GM21737 (cell line): ENCODE results near the gene PTPN21.

ENCODE experiments used
- ATAC-seq: cut with Tn5 transposase; IDR thresholded peaks from one replicate; pipeline ENCODE4 v1.9.1; 2021; ENCODE audit warnings: mild to moderate bottlenecking, moderate library complexity; ENCODE audit not compliant: unreplicated experiment

PTPN21 gene

DNA sequence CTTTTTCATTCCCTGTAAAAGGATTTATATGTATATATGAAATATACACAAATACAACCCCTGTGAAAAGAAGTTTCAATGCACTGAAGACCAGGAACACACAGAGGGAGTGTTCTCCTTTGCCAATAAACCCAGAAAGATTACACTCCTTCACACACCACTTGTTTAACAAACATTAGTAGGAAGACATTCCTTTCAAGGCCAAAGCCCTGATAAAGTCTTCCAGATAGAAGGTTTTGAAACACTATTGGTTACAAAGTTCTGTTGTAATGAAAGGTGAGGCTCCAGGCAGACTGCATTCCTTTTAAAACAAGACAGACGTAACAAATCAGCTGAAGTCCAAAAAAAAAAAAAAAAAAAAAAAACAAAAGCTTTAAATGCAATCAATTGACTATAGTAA lies 81.0 kb downstream of the PTPN21 start:
- no peak for ATAC-seq

DNA sequence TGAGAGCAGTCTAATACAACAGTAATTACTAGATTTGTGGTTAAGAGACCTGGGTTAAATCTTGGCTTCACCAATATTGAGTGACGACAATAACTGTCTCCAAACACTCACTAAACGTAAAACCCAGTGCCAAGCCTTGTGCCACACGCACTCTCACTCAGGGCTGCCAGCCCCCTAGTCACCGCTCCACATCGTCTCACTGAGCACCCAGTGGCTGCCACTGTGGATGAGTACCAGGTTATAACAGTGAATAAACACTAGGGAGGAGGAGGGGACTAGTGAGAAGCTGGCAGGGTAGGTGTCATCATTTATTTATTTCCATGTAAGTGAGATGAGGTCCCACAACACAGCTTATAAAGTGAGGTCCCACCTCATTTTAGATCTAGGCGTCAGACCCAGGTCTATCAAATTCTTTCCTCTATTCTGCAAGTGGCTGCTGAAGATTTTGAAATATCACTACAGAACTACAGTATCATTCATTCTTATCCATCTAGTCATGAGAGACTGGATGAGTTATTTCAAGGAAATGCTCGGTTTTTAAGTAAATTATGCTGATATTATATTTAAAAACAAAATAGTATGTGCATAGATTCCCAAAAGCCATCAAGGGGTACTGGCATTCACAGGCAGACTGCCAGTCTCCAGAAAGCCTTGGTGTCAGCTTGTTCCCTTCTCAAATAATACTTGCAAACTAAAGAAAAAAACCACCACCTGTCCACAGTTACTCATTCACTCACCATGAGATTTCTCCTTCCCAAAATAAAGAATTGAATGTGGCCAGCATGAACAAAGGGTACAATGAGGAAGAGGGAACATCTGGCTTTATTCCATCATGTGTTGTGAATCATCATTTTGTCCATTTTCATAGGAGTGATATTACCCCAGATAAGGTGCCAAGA lies 84.0 kb downstream of the PTPN21 start:
- ATAC-seq = no peak

DNA sequence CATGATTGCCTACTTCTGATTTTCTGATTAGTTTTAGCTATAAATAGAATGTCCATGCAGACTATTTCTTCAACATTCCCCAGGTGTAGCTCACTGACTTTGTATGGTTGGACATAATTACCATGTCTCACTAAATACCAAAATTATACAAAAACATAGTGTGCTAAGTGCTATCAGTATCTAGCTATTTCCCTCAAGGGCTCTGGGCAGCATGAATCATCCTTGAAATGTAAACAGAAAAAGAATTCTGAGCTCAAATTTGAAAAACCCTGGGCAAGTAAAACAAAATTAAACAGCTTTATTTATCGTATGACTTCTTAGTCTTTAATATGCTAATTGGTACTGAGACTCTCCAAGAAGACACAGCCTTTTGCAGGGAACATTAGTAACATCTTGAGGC lies 86.4 kb downstream of the PTPN21 start:
- ATAC-seq = no peak

DNA sequence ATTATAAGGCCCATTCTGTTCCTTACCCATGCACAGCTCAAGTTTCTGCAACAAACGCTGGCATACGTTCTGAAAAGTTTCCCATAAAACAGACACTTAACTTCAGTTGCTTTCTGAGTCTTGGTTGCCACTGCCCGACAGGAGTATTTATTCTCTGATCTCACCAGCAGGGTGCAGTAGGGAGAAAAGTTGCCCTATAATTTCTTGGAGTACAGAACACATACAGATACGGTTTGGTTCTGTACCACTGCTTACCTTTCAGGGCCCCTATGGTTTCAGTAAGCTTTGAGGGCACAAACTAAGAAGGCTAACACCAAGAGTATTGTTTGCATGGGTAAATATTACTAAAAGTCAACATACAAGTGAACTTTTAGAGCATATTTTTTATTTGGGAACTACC lies 91.5 kb downstream of the PTPN21 start:
- no peak for ATAC-seq

DNA sequence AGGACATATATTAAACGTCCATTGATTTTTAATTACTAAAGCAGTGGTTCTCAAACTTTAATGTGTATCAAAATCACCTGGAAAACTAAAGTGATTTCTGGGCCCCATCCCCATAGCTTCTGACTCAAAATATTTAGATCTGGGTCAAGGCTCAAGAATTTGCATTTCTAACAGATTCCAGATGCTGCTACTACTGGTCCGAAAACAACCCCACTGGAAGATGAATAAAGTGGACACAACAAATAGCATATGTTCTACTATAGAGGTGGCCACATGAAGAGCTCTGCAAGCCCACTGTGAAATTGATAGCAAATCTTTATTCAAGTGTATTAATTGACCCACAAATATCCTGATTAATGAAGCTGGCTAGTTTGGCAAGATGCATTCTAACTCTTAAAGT lies 99.9 kb downstream of the PTPN21 start:
- ATAC-seq = no peak

DNA sequence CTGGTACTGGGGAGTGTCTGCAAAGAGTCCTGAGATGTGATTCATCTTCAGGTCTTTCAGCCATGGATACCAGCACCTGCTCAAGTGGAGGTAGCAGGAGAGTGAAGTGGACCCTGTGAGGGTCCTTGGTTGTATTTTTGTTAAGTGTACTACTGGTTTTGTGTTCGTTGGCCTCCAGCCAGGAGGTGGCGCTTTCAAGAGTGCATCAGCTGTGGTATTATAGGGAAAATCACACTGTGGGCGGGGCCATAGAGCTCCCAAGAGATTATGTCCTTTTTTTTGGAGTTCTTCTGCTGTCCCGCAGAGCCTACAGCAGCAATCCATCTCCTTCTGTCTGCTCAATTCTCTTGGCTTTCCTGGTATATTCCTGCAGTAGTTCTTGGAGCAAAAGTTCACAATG lies 102.6 kb downstream of the PTPN21 start:
- ATAC-seq = no peak

DNA sequence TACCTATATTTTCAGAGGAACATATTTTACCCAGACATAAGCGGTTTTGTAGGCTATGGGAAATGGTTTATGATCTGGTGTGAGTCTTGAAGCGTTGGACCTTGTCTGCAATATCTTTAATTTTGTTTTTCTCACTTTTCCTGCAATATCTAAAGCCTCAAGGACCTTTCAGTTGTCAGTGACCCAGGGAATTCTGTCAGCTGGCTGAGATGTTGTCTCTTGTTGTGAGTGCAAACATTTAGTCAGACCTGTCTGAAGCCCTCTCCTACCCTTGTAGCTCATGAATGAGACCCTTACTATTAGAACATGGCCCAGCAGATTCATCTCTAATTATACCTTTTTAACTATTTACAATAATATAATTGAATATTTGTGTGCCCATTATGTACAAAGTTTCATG lies 115.7 kb downstream of the PTPN21 start:
- ATAC-seq = no peak

DNA sequence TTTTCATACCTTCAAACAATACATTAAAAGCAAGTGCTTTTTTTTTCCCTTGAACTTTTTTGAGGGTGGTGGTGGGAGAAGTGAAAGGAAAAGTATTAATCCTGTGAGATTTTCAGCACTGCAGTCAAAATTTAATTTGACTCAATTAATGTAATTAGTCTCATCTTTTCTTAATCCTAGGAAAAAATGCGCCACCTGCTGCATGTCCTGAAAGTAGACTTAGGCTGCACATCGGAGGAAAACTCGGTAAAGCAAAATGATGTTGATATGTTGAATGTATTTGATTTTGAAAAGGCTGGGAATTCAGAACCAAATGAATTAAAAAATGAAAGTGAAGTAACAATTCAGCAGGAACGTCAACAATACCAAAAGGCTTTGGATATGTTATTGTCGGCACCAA lies 117.1 kb downstream of the PTPN21 start:
- no peak for ATAC-seq

DNA sequence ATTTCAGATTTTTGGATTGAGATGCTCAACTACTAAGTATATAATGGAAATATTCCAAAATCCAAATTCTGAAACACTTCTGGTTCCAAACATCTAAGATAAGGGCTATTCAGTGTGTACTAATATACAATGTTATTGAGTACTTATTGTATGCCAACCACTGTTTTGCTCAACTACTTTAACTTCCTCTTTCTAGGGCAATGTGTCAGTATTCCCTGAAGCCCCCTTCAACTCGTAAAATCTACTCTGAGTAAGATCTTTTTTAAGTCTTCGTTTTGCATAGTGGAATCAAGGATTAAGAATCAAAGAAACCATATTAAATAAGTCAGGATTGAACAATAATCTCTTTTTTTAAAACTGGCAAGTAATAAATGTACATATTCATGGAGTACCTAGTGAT lies 123.8 kb downstream of the PTPN21 start:
- ATAC-seq = no peak

DNA sequence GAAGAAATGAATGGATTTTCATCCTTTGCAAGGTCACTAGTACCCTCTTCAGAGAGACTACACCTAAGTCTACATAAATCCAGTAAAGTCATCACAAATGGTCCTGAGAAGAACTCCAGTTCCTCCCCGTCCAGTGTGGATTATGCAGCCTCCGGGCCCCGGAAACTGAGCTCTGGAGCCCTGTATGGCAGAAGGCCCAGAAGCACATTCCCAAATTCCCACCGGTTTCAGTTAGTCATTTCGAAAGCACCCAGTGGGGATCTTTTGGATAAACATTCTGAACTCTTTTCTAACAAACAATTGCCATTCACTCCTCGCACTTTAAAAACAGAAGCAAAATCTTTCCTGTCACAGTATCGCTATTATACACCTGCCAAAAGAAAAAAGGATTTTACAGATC lies 128.5 kb downstream of the PTPN21 start:
- ATAC-seq = no peak

DNA sequence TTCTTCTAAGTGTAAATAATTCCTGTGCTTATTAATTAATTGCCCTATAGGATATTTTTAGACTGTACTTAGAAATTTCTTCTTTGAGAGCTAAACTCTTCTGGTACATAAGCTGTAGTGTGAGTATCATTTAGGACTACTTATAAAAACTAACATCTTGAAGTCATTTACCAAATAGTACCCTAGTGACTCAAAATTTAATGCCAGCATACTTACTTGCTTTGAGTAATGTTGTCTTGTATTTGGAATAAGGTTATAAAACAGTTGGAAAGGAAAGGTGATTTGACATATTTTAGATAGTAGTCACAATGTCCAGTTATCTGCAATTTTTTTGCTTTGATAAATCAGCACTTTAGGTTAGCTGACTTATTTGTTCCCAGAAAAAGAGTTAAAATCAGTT lies 130.2 kb downstream of the PTPN21 start:
- no peak for ATAC-seq

DNA sequence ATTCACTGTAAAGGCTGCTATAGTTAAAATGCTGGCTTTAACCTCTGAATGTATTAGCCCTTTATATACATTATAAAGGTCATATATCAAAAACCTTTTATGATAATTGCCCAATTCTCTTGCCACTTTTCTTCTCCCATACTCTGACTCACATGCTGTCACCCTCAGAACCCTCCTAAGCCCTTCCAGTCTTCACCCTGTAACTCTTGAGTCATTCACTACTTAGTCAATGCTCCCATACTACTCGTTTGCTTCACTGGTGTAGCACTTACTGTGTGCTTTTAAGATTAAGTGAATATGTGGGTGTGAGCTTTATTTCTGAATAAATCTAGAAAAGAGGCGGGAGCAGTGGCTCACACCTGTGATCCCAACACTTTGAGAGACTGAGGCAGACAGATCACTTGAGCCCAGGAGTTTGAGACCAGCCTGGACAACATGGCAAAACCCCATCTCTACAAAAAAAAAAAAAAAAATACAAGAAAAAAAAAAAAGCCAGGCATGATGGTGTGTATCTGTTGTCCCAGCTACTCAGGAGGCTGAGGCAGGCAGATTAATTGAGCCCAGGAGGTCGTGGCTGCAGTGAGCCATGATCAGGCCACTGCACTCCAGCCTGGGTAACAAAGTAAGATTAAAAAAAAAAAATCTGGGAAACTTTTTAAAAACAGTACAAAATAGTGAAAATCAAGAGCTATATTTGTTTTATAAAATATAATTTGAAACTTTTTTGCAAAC lies 131.7 kb downstream of the PTPN21 start:
- no peak for ATAC-seq

DNA sequence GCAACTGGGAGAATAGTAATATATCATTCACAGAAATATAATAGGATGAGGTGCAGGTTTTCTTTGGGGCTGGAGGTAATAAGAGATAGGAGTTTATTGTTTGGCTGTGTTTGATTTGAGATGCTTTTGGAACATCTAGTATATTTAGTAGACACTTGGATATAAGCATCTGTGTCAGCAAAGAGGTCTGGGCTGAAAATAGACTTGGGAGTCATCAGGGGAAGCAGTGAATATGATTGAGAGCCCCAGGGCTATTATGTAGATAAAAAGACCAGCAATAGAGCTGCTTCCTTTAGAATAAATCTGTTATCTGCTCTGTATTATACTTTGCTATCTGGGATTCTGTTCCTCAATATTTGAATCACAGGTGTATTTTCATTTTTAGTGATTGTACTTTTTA lies 132.8 kb downstream of the PTPN21 start:
- no peak for ATAC-seq

DNA sequence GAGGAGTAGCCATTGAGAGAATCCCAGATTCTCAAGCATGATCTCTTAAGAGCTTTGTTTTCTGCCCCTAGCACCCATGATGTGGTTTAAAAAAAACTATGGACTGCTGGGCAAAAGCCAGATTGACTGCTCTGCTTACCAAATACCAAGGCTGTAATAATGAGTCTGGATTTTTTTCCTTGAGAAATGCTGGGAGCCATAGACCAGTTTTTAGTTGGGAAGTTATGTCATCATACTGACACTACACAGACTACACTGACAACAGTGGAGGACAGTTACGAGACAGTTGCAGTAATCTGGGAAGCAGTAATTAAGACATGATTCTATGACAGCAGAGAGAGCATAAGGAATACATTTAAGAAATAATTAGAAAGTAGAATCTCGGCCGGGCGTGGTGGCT lies 133.5 kb downstream of the PTPN21 start:
- no peak for ATAC-seq

DNA sequence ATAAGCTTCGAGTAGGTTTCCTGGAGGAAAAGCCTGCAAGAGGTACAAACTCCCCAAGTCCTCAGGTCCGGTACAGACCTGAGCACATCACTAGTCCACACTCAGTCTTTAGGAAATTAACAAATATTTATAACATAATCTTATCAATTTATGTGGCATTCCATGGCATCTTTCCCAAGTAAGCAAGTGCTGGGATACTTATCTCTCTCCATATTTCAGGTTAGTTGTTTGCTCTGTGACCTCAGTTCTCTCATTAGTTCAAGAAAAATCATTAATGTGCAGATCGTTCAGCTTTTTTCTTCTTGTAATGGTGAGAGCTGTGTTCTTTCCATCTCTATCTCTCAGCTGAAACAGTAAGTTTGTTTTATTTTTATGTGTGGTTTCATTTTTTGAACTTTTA lies 134.6 kb downstream of the PTPN21 start:
- ATAC-seq = no peak

DNA sequence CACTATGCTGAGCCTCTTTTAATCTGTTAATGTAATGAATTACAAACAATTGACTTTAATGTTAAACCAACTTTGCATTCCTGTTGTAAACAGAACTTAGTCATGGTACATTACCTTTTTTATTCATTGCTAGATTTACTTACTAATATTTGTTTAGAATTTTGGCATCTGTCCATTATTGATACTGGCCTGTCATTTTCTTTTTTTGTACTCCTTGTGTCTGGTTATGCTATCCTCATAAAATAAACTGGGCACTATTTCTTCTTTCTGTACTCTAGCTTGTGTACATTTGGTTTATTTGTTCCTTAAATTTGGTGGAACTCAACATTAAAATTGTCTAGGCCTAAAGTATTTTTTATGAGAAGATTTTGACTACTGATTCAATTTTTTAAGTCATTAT lies 137.2 kb downstream of the PTPN21 start:
- no peak for ATAC-seq
